ENCODE measurements around the gene ANKRD30B. TPM values are rescaled to one million over a fixed set of nuclear protein-coding genes. Genes with fewer than 3 reads are reported as not detected.
"Not testable (repeated sequence)": the region's sequence is repeated elsewhere in the genome, so short reads cannot be mapped to it uniquely, and the experiment has no call there.

The ANKRD30B gene
- total RNA-seq, result not detected

DNA sequence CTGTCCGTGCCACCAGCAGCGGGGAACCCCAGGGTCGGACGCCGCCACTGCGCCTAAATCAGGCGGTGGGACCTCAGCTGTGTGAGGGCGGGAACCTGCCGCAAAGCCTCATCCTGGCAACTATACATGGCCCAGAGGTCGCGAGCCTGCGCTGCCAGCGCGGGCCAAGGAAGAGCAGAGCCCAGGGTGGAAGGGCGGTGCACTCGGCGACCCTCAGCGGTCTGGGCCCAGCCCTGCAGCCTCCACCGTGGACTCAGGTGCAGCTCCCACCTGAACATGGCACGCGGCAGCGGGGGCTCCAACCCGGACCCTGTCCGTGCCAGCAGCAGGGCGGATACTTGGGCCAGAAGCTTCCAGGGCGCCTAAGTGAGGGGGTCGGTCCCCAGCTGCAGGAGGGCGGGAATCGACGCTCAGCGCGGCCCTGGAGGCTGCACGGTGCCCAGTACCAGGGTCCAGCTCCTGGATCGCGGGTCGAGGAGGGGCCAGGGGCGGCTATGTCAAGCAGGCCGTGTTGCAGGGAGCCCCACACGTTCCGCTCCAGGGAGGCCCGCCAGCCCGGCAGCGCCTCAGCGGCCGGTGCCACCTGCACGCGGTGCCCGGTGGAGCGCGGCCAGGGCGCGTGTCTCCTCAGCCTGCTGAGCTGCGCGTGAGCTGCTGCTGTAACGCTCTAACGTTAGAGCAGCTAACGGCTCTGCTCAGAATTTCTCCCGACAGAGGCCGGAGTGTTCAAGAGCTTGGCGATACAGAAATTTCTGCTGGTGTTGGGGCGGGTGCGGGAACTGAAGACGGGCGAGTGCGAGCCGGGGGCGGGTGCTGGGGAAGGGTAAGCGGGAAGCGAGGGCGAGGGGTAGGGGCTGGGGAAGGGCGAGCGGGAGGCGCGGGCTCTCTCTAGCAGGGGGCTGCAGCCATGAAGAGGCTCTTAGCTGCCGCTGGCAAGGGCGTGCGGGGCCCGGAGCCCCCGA is at the start of gene ANKRD30B:
Gene ANKRD30B, plus strand, starts transcription at position 660 of the 962 bp plus-strand sequence. Its CDS starts 248 bp downstream, at position 908.
- DNase-seq, result peak in 1 of 2 donors; percentile 74

DNA sequence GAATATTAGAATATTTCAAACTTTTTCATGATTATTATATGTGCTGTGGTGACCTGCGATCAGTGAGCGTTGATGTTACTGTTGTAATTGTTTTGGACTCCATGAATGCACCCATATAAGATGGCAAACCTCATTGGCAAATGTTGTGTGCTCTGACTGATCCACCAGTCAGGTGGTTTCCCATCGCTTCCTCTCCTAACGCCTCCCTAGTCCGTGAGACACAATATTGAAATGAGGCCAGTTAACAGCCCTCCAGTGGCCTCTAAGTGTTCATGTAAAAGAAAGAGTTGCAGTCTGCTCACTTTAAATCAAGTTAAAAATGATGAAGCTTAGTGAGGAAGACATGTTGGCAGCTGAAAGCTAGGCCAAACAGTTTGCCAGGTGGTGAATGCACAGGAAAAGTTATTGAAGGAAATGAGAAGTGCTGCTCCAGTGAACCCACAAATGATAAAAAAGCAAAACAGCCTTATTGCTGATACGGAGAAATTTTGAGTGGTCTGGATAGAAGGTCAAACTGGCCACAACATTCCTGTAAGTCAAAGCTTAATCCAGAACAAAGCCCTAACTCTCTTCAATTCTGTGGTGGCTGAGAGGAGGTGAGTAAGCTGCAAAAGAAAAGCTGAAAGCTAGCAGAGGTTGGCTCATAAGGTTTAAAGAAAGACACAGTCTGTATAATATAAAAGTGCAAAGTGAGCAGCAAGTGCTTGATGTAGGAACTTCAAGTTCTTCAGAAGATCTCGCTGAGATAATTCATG is 46.5 kb upstream of the ANKRD30B start:
- H3K4me3 ChIP-seq, result not testable (repeated sequence)
- 80 to 83% methylated on average over 7 of the region's 7 CpGs for WGBS, 2 donors

More for the DNA sequence above, at the start of gene ANKRD30B:
- H3K36me3 ChIP-seq, result no peaks in the 10 kb centered on the region
- 22 to 30% methylated on average over 13 to 52 of the region's 79 CpGs for WGBS, 2 donors
- no peak within 1 kb of the TSS for H3K4me3 ChIP-seq
- no peak within 1 kb of the TSS for H3K27ac ChIP-seq
- peak; percentile 23 to 72 for ATAC-seq (ENCODE audit: low FRiP score in 2 of 2)
- H3K27me3 ChIP-seq, result no peaks in the 10 kb centered on the region
- H3K4me1 ChIP-seq, result peaks cover 0 to 6% (median 0%) of the 10 kb centered on the region in 4 donors
- H3K9me3 ChIP-seq, result peaks cover 0 to 3% (median 0%) of the 10 kb centered on the region in 4 donors
- TF ChIP-seq POLR2AphosphoS5 (IDR thresholded peaks at IDR 0.05) (no peak), EP300 (IDR thresholded peaks at IDR 0.05) (no peak), POLR2A (IDR thresholded peaks at IDR 0.05) (no peak)
- TF ChIP-seq, protein P1, sequence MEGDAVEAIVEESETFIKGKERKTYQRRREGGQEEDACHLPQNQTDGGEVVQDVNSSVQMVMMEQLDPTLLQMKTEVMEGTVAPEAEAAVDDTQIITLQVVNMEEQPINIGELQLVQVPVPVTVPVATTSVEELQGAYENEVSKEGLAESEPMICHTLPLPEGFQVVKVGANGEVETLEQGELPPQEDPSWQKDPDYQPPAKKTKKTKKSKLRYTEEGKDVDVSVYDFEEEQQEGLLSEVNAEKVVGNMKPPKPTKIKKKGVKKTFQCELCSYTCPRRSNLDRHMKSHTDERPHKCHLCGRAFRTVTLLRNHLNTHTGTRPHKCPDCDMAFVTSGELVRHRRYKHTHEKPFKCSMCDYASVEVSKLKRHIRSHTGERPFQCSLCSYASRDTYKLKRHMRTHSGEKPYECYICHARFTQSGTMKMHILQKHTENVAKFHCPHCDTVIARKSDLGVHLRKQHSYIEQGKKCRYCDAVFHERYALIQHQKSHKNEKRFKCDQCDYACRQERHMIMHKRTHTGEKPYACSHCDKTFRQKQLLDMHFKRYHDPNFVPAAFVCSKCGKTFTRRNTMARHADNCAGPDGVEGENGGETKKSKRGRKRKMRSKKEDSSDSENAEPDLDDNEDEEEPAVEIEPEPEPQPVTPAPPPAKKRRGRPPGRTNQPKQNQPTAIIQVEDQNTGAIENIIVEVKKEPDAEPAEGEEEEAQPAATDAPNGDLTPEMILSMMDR (IDR thresholded peaks at IDR 0.05), result no peak

DNA sequence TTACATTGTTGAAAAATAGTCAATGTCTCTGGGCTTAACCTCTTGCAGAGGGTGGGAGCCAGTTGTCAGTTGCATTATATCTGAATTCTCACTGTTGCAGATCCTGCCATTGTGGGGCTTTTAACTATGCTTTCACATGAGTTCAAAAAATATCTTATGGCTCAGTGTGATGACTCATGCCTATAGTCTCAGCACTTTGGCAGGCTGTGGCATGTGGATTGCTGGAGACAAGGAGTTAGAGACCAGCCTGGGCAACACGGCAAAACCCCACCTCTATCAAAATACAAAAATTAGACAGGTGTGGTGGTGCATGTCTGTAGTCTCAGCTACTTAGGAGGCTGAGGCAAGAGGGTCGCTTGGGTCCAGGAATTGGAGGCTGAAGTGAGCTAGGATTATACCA is 38.2 kb upstream of the ANKRD30B start:
- not testable (repeated sequence) for H3K27ac ChIP-seq; ATAC-seq (ENCODE audit: low FRiP score in 2 of 2); H3K27me3 ChIP-seq; H3K4me3 ChIP-seq; H3K4me1 ChIP-seq; H3K36me3 ChIP-seq; H3K9me3 ChIP-seq; DNase-seq
- 76 to 82% methylated on average over 2 of the region's 2 CpGs for WGBS, 2 donors

More for the DNA sequence above, 46.5 kb upstream of the ANKRD30B start:
- not testable (repeated sequence) for H3K4me1 ChIP-seq; ATAC-seq (ENCODE audit: low FRiP score in 2 of 2); H3K27me3 ChIP-seq; H3K36me3 ChIP-seq; H3K27ac ChIP-seq; H3K9me3 ChIP-seq; DNase-seq

- H3K27ac ChIP-seq; DNase-seq; H3K36me3 ChIP-seq; H3K9me3 ChIP-seq; H3K4me1 ChIP-seq; ATAC-seq (ENCODE audit: low FRiP score in 2 of 2); H3K4me3 ChIP-seq; H3K27me3 ChIP-seq: not testable (repeated sequence)
Observed at GRCh38 chr18:14721569-14721968, 26.4 kb upstream of the ANKRD30B start.

GRCh38 chr18:14739056-14739455 is 8.9 kb upstream of the ANKRD30B start:
- DNase-seq; H3K9me3 ChIP-seq; H3K27me3 ChIP-seq; H3K4me3 ChIP-seq; H3K27ac ChIP-seq; H3K36me3 ChIP-seq; H3K4me1 ChIP-seq; ATAC-seq (ENCODE audit: low FRiP score in 2 of 2): not testable (repeated sequence)
- 39 to 53% methylated on average over 1 of the region's 1 CpG for WGBS, 2 donors

DNA sequence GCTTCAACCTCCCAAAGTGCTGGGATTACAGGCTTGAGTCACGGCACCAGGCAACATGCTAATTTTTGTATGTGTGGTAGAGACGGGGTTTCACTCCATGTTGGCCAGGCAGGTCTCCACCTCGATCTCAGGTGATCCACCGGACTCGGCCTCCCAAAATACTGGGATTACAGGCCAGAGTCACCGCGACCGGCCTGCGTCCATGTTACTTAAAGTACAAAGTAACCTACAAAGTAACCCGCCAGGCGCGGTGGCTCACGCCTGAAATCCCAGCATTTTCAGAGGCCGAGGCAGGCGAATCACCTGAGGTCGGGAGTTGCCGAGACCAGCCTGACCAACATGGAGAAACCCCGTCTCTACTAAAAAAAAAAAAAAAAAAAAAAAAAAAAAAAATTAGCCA is 1.1 kb upstream of the ANKRD30B start:
- Histone ChIP-seq H3K36me3 (no peaks in the 10 kb centered on the region), H3K4me3 (no peak overlapping the region), H3K27me3 (no peaks in the 10 kb centered on the region), H3K27ac (no peak overlapping the region), H3K4me1 (peaks cover 0 to 6% (median 0%) of the 10 kb centered on the region in 4 donors), H3K9me3 (peaks cover 0 to 3% (median 0%) of the 10 kb centered on the region in 4 donors)
- WGBS, 2 donors, result 87 to 99% methylated on average over 18 of the region's 18 CpGs
- peak in 1 of 2 donors; percentile 32 for DNase-seq
- TF ChIP-seq, protein P1 (IDR thresholded peaks at IDR 0.05), result no peak
- TF ChIP-seq POLR2A (IDR thresholded peaks at IDR 0.05) (no peak), EP300 (IDR thresholded peaks at IDR 0.05) (no peak), POLR2AphosphoS5 (IDR thresholded peaks at IDR 0.05) (no peak)
- no peak for ATAC-seq (ENCODE audit: low FRiP score in 2 of 2)
